GM19351 (cell line): Measurements from ENCODE around the gene TDO2.
A peak's percentile ranks its signal among the peaks of the same experiment; 100 is the strongest.
"Not testable (repeated sequence)": the region's sequence is repeated elsewhere in the genome, so short reads cannot be mapped to it uniquely, and the experiment has no call there.

Experiments
- ATAC-seq: cut with Tn5 transposase; IDR thresholded peaks from one replicate; pipeline ENCODE4 v1.9.1; 2021; ENCODE audit warnings: mild to moderate bottlenecking, moderate library complexity; ENCODE audit not compliant: unreplicated experiment

TDO2 gene

GRCh38 chr4:155903453-155903852, at the start of gene TDO2:
Gene TDO2 (plus strand): TSS chr4:155903696. CDS start chr4:155903759, 63 bp downstream.
- no peak for ATAC-seq

DNA sequence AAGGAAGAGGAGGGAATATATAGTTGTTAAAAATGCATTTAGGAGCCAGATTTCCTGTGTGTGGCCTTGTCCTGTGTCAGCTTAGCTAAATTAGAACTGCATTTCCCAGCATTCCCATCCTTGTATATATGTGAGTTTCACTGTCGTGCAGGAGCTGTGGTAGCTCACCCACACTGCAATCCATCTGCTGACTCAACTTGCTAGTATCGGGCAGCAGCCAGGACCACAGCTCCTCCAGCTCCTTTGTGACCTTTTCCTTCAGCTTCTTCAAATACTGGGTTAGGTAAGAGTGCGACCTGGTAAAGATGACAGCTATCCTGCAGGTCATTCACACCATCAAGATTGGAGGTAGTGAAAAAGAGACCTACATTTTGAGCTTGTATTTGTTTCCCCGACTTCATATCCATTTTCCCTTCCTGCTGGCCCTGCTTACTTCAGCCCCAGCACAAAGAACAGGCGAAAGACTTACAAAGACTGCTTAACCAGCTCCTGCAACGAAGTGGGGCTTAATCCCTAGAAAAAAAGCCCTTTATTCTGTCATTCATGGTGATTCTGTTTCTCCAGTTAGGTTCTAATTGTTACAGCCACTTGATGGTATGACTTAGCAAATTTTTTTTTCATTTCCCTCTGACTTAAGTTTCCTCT, 48.8 kb upstream of the TDO2 start:
- no peak for ATAC-seq

DNA sequence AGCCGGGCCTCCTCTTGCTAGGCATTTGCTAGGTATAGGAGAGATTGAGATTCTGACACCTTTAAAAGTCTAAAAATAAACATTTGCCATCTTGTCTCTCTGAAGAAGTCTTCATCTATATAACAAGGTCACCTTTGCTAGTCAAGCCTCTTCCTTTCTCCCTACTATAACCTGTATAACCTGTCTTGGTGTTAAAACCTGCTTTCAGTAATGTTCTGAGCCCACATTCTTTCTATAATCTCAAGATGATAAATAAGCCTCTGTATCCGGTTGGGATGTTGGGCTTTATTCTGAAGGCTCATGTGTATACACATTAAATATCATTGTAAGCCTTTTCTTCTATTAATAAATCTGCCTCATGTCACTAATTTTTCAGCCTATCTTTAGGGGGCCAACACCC, 47.6 kb upstream of the TDO2 start:
- no peak for ATAC-seq

- ATAC-seq: no peak
Observed at GRCh38 chr4:155866177-155866576, 37.3 kb upstream of the TDO2 start, which contains the start of gene ASIC5. Gene ASIC5 (minus strand): TSS chr4:155866277. CDS start chr4:155866226, 51 bp downstream.

- ATAC-seq: no peak
Observed at GRCh38 chr4:155875878-155876277, 27.6 kb upstream of the TDO2 start.

GRCh38 chr4:155877971-155878370, 25.5 kb upstream of the TDO2 start:
- no peak for ATAC-seq

DNA sequence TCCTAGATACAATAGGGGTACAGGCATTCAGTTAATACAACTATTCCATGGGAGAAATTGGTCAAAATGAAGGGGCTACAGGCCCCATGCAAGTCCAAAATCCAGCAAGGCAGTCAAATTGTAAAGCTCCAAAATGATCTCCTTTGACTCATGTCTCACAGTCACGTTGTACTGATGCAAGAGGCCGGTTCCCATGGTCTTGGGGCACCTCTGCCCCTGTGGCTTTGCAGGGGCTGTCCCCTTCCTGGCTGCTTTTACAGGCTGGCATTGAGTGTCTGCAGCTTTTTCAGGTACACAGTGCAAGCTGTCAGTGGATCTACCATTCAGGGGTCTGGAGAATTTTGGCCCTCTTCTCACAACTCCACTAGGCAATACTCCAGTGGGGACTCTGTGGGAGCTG, 24.9 kb upstream of the TDO2 start:
- ATAC-seq: no peak

- ATAC-seq: no peak
Observed at GRCh38 chr4:155879767-155880166, 23.7 kb upstream of the TDO2 start.

- ATAC-seq: peak; percentile 57
Observed at GRCh38 chr4:155881555-155881954, 21.9 kb upstream of the TDO2 start.

DNA sequence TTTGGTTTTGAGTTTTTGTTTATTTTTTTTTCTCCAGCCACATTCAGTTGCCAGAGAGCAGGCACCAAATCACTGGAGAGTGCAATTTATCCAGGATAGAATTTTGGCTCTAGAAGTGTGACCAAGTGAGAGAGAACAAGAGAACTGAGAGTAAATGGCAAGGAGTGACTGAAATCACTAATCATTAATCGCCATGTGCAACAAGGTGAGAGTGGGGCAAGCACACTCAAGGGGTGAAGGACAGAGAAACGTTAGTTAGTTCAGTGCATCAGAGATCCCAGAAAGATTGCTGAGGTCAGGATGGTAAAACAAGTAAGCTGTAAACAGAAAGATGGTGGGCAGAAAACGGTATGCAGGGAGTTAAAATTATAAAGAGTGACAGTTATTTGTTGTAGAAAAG, 19.6 kb upstream of the TDO2 start:
- no peak for ATAC-seq

DNA sequence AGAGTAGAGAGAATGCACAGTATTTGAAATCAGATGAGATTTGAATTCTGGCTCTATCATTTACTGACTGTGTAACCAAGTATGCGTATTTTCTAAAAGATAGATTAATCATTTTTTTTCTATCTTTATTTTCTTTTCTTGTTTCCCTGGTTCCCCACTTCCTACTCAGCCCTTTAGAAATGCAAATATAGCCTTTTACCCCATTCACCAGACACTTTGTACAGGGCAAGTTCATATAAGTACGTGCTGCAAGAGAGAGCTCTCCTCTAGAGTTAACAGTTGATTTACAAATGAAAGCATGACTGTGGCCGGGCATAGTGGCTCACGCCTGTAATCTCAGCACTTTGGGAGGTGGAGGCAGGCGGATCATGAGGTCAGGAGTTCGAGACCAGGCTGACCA, 17.8 kb upstream of the TDO2 start:
- ATAC-seq: no peak

DNA sequence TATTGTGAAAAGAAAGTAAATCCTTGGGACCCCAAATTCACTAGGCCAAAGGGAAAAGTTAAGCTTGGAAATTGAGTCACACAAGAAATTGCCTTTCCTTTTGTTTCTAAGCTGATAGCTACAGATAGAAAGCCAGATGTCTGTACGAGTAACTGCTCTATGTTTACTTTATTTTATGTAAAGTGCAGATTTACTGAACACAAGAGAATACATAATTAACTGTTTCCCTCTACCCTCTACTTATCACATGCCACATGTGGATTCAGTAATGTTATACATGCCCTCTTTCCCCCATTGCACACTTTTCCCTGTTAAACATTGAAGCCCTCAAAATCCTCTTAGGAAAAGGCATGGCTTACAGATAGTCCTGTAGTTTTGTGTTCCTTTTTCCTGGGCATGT, 16.5 kb upstream of the TDO2 start:
- no peak for ATAC-seq

DNA sequence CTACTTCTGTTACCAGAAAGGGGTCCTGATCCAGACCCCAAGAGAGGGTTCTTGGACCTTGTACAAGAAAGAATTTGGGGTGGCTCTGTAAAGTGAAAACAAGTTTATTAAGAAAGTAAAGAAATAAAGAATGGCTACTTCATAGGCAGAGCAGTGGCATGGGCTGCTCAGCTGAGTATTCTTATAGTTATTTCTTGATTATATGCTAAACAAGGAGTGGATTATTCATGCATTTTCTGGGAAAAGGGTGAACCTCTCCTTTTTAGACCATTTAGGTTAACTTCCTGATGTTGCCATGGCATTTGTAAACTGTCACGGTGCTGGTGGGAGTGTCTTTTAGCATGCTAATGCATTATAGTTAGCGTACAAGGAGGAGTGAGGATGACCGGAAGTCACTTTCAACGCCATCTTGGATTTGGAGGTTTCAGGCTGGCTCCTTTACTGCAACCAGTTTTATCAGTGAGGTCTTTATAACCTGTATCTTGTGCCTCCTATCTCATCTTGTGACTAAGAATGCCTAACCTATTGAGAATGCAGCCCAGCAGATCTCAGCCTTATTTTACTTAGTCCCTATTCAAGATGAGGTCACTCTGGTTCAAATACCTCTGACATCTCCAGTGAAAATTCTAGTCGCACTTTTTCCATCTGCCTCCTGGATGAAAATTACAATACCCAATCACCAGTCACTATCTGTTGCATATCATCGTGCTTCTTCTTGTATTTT, 15.5 kb upstream of the TDO2 start:
- ATAC-seq: no peak

DNA sequence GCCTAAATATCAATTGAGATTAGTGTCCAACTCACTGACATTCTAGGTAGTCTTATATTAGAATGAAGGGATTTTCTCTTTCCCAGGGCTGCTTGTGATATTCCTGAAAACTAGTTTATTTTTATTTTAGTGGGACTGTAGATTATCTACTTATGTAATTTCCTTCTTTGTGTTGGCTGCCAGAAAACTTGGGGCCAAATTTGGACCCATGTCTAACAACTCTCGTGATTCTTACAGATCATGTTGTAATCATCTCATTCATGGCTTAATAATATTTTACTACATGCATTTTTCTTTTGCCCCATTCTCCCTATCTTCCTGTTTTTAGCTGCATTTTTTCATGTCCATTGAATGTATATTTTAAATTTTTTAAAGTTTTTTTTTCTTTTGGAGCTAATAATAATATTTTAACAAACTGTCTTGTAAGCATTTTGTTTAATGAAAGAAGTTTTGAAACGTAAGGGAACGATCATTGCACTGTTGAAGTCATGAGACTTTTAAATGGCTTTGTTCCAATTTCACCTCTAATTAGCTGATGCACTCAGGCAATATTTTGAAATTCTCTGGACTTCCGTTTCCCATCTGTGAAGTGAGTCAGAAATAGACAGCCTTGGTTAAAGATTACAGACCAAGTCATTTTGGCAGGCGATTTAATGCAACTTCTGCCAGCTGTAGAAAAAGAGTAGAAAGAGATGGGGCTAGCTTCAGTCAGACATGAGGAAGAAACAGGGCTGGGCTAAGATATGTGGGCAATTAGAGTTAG, 14.3 kb upstream of the TDO2 start:
- peak; percentile 48 for ATAC-seq

DNA sequence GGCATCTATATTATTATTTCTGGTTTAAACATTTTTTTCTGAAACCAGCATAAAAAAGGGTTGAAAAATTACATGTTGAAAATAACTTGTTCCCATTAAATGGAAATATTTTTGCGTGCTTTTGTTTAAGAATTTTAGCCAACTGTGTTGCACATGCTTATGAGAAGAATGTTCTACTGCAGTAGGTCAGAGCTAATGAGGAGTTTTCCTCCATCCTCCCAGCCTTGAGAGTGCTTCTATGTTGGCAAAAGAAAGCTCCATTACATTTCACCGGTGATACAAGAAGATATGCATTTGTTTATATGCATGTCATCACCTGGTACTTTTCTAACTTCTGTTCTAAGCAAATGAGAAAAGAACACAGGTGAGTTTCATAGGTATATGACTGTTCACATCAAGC, 13.6 kb upstream of the TDO2 start:
- no peak for ATAC-seq

DNA sequence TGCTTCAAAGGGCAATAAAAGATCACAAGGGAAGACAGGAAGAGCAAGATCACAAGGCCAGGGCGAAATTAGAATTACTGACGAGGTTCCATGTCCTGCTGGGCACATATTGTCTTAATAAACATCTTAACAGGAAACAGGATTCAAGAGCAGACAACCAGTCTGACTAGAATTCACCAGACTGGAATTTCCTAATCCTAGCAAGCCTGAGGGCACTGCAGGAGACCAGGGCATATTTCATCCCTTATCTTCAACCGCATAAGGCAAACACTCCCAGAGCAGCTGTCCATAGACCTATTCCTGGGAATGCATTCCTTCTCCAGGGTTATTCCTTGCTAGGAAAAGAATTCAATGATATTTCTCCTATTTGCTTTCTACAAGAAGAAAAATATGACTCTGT, 12.4 kb upstream of the TDO2 start:
- ATAC-seq: no peak

DNA sequence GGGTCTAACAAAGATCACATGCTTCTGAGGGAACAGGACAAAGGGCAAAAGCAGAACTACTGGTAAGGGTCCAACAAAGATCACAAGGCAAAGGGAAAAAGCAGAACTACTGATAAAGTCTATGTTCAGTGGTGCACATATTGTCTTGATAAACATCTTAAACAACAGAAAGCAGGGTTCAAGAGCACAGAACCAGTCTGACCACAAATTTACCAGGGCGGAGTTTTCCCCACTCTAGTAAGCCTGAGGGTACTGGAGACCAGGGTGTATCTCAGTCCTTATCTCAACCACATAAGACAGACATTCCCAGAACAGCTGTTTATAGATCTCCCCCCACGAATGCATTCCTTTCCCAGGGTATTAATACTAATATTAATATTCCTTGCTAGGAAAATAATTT, 5.1 kb upstream of the TDO2 start:
- not testable (repeated sequence) for ATAC-seq

DNA sequence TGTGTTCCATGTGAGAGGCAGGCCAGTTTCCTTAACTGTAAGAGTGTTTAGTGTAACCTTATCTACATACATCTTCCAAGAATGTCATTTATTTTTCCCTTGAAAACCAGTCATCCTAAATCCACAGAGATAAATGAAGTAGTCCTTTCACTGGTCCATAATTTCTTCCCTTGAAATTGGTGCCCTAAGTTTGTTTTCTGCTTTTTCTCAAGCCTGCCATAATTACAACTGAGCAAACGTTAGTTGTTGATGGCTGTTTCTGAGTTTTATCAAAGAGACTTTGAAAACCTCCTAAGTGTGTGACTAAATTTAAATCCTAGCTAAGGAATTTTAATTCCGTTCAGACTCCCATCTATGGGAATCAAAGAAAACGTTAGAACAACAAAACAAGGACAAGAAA, 3.6 kb upstream of the TDO2 start:
- no peak for ATAC-seq

DNA sequence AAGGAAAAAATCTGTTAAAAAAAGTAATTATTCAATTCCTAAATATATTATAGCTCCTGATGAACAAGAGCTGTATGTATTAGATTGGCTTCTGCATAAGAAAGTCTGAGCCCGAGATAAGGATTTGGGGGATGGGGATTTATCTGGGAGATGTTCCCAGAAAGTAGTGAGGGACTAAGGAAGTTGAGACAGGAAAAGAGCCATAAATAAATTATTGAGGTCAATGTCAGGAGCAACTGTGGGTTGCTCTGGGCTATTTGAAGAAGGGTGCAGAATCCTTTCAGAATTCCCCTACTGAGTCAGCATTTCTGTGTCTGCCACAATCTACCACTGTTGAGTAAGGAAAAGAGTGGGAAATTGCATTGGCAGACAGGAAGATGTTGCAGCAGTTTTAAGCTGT, 3.1 kb upstream of the TDO2 start:
- ATAC-seq: no peak

DNA sequence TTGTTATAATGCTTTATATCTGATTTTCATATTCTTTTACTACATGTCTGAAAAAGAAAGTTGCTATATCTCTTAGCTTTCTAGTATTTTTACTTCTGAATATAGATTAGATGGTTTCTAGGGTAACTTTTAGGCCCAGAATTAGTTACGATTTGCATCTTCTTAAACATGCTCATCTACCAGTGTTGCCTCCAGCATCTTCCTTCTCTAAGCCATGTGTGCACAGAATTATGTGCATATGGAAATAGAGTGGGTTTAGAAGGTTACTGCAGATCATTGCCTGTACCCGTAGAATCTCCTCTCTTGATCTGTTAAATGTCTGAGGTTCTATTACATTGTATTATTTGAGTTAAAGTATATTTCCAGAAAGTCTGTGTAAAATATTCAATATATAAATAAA, 2.5 kb upstream of the TDO2 start:
- ATAC-seq: no peak

- no peak for ATAC-seq
Observed at GRCh38 chr4:155904331-155904730, 835 bp downstream of the TDO2 start.
